ENCODE measurements around the gene PARD3. TPM values are rescaled to one million over a fixed set of nuclear protein-coding genes. Genes with fewer than 3 reads are reported as not detected.

PARD3 gene
- total RNA-seq, 1 donor from 2014 or later = 26.0 TPM

GRCh38 chr10:34420795-34421194, 394.3 kb downstream of the PARD3 start:
- H3K36me3 Mint-ChIP-seq (ENCODE audit: low read depth) = no peaks in the 10 kb centered on the region
- no peak for DNase-seq (ENCODE audit: low spot score)
- H3K27me3 Mint-ChIP-seq (ENCODE audit: low read depth) = no peaks in the 10 kb centered on the region
- peaks cover 16% of the 10 kb centered on the region for H3K4me1 Mint-ChIP-seq (ENCODE audit: low read depth)
- no peak overlapping the region for H3K27ac Mint-ChIP-seq (ENCODE audit: unreplicated experiment)
- no peaks in the 10 kb centered on the region for H3K9me3 Mint-ChIP-seq (ENCODE audit: low read depth)
- TF ChIP-seq CTCF (IDR thresholded peaks at IDR 0.05) = no peak
- H3K4me3 Mint-ChIP-seq (ENCODE audit: unreplicated experiment) = no peak overlapping the region

DNA sequence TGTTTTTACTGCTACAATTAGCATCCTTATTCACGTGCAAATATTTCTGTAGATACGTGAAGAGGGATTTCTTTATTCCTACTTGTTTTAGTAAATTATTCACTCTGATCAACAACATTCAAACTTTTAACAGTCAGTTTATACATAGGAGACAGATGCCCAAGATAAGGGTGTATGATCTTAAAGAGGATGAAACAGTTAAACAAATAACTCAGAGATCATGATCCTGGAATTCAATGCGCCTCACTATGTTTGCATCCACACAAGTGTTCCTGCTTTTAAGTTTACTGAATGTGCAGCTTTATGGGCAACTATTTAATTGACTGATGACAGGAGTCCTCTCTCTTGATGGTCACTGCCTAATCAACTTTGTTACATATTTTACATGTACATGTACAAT, 394.8 kb downstream of the PARD3 start:
- H3K4me3 Mint-ChIP-seq (ENCODE audit: unreplicated experiment) = no peak overlapping the region
- no peaks in the 10 kb centered on the region for H3K27me3 Mint-ChIP-seq (ENCODE audit: low read depth)
- peaks cover 16% of the 10 kb centered on the region for H3K4me1 Mint-ChIP-seq (ENCODE audit: low read depth)
- no peak for TF ChIP-seq CTCF (IDR thresholded peaks at IDR 0.05)
- no peaks in the 10 kb centered on the region for H3K9me3 Mint-ChIP-seq (ENCODE audit: low read depth)
- no peaks in the 10 kb centered on the region for H3K36me3 Mint-ChIP-seq (ENCODE audit: low read depth)
- H3K27ac Mint-ChIP-seq (ENCODE audit: unreplicated experiment) = no peak overlapping the region
- DNase-seq (ENCODE audit: low spot score) = no peak

GRCh38 chr10:34415039-34415438, 400.1 kb downstream of the PARD3 start:
- no peak for TF ChIP-seq CTCF (IDR thresholded peaks at IDR 0.05)
- no peaks in the 10 kb centered on the region for H3K36me3 Mint-ChIP-seq (ENCODE audit: low read depth)
- DNase-seq (ENCODE audit: low spot score) = no peak
- H3K27ac Mint-ChIP-seq (ENCODE audit: unreplicated experiment) = no peak overlapping the region
- no peaks in the 10 kb centered on the region for H3K27me3 Mint-ChIP-seq (ENCODE audit: low read depth)
- peaks cover 8% of the 10 kb centered on the region for H3K4me1 Mint-ChIP-seq (ENCODE audit: low read depth)
- no peak overlapping the region for H3K4me3 Mint-ChIP-seq (ENCODE audit: unreplicated experiment)
- H3K9me3 Mint-ChIP-seq (ENCODE audit: low read depth) = no peaks in the 10 kb centered on the region

DNA sequence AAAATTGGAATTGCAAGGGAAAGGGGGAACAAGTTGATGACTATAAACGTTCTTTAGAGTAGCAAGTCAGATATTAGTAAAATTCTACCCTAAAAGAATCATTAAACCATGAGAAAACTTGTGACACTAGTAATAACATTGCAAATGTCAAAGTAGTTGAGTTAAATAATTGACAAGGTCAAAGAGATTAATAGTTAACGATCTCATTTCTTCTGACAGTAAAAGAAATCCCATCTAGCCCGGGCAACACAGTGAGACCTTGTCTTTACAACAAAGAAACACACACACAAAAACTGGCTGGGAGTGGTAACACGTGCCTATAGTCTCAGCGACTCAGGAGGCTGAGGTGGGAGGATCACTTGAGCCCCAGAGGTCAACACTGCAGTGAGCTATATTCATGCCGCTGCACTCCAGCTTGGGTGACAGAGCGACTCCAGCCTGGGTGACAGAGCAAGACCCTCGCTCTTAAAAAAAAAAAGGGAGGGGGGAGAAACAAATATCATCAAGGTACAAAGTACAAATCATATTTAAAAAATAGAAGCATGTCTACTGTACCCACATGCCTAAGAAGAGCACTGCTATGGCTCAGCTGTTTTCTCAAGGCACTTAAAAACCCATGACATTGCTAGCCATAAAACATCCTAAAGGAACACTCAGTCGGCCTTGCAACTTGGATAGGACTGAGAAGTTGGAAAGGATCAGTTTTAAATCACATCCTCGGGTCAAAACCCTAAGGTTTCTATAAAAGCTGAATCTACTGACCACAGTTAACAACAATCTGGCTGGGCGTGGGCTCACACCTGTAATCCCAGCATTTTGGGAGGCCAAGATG, 401.1 kb downstream of the PARD3 start:
- Mint-ChIP-seq H3K27me3 (ENCODE audit: low read depth) (no peaks in the 10 kb centered on the region), H3K9me3 (ENCODE audit: low read depth) (no peaks in the 10 kb centered on the region), H3K27ac (ENCODE audit: unreplicated experiment) (no peak overlapping the region), H3K4me1 (ENCODE audit: low read depth) (peaks cover 8% of the 10 kb centered on the region), H3K4me3 (ENCODE audit: unreplicated experiment) (no peak overlapping the region), H3K36me3 (ENCODE audit: low read depth) (no peaks in the 10 kb centered on the region)
- no peak for DNase-seq (ENCODE audit: low spot score)
- TF ChIP-seq CTCF (IDR thresholded peaks at IDR 0.05) = no peak

- no peak for TF ChIP-seq CTCF (IDR thresholded peaks at IDR 0.05)
- H3K27me3 Mint-ChIP-seq (ENCODE audit: low read depth) = no peaks in the 10 kb centered on the region
- no peak overlapping the region for H3K4me3 Mint-ChIP-seq (ENCODE audit: unreplicated experiment)
- no peak overlapping the region for H3K27ac Mint-ChIP-seq (ENCODE audit: unreplicated experiment)
- peaks cover 8% of the 10 kb centered on the region for H3K4me1 Mint-ChIP-seq (ENCODE audit: low read depth)
- no peaks in the 10 kb centered on the region for H3K9me3 Mint-ChIP-seq (ENCODE audit: low read depth)
- H3K36me3 Mint-ChIP-seq (ENCODE audit: low read depth) = no peaks in the 10 kb centered on the region
- DNase-seq (ENCODE audit: low spot score) = no peak
These were observed 401.9 kb downstream of the PARD3 start for GRCh38 chr10:34413214-34413613.

Data from chondrocyte (in vitro differentiated cells).